Bone marrow (tissue), 2 donors: ENCODE results near the gene ZNF33B.
"Not testable (repeated sequence)": the region's sequence is repeated elsewhere in the genome, so short reads cannot be mapped to it uniquely, and the experiment has no call there.

Experiments used
- DNase-seq, 2 donors: peaks; one replicate each; lab custom pipeline; 2025; lab: John Stamatoyannopoulos, UW

The ZNF33B gene

GRCh38 chr10:42638055-42638820, at the start of gene ZNF33B:
TSS of gene ZNF33B (minus strand) at chr10:42638570. CDS start at chr10:42636928, 1,642 bp downstream.
- DNase-seq = peak; percentile 68 to 85

- no peak for DNase-seq
Observed at GRCh38 chr10:42684517-42684916, 46.1 kb upstream of the ZNF33B start.

GRCh38 chr10:42680267-42680666, 41.9 kb upstream of the ZNF33B start:
- no peak for DNase-seq

GRCh38 chr10:42665181-42665979, 27.0 kb upstream of the ZNF33B start:
- DNase-seq = not testable (repeated sequence)

GRCh38 chr10:42654419-42654818, 16.0 kb upstream of the ZNF33B start:
- DNase-seq = no peak

- DNase-seq = no peak
Observed at GRCh38 chr10:42652858-42653257, 14.5 kb upstream of the ZNF33B start.

- DNase-seq = no peak
Observed at GRCh38 chr10:42650374-42650773, 12.0 kb upstream of the ZNF33B start.

- DNase-seq = no peak
Observed at GRCh38 chr10:42648512-42648911, 10.1 kb upstream of the ZNF33B start.

GRCh38 chr10:42646687-42647640, 8.6 kb upstream of the ZNF33B start:
- DNase-seq = no peak

GRCh38 chr10:42646214-42646613, 7.8 kb upstream of the ZNF33B start:
- DNase-seq = no peak

- no peak for DNase-seq
Observed at GRCh38 chr10:42645516-42645915, 7.1 kb upstream of the ZNF33B start.

- DNase-seq = no peak
Observed at GRCh38 chr10:42645103-42645502, 6.7 kb upstream of the ZNF33B start.

- no peak for DNase-seq
Observed at GRCh38 chr10:42640610-42641229, 2.4 kb upstream of the ZNF33B start.

- peak in 1 of 2 donors; percentile 27 for DNase-seq
Observed at GRCh38 chr10:42638821-42639270, 476 bp upstream of the ZNF33B start.

- DNase-seq = no peak
Observed at GRCh38 chr10:42637648-42638054, 719 bp downstream of the ZNF33B start.

- no peak for DNase-seq
Observed at GRCh38 chr10:42637142-42637541, 1.2 kb downstream of the ZNF33B start.

GRCh38 chr10:42635098-42635497, 3.3 kb downstream of the ZNF33B start:
- DNase-seq = no peak

GRCh38 chr10:42632564-42632963, 5.8 kb downstream of the ZNF33B start:
- DNase-seq = no peak

GRCh38 chr10:42630537-42631134, 7.7 kb downstream of the ZNF33B start:
- no peak for DNase-seq

- DNase-seq = no peak
Observed at GRCh38 chr10:42623929-42624328, 14.4 kb downstream of the ZNF33B start.

GRCh38 chr10:42618424-42618823, 19.9 kb downstream of the ZNF33B start:
- no peak for DNase-seq
